VCaP (cell line): Measurements from ENCODE around the gene ARID2.

Source experiments
- H3K27ac ChIP-seq: fragments of 450-650 bp; 2 replicates; pipeline ENCODE4 v1.5.1; 2017
- CTCF ChIP-seq: fragments of 450-650 bp; conservative IDR thresholded peaks from 2 replicates; pipeline ENCODE4 v1.5.1; 2017; ENCODE audit warnings: mild to moderate bottlenecking, moderate library complexity

ARID2 gene

DNA sequence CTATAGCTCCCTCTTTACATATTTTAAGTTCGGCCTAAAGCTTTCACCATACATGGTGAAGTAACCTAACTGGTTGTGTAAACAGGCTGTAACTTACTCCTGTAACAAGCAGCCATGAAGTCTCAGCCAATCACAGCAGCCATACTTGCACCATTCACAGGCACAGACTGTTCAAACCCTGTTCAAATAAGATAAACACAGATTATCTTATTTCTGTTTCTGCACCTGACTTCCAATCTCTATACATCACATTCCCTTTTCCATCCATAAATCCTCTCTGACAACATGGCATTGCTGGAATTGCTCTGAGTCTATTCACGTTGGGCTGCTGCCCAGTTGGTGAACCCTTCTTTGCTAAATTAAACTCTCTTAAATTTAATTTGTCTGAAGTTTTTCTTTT, 34.5 kb upstream of the ARID2 start:
- TF ChIP-seq CTCF, result no peak
- H3K27ac ChIP-seq, result no peak overlapping the region

- no peak for TF ChIP-seq CTCF
- H3K27ac ChIP-seq, result no peak overlapping the region
Measured at GRCh38 chr12:45695606-45696005, 33.9 kb upstream of the ARID2 start.

GRCh38 chr12:45696049-45696448, 33.5 kb upstream of the ARID2 start:
- no peak for TF ChIP-seq CTCF
- no peak overlapping the region for H3K27ac ChIP-seq

GRCh38 chr12:45697371-45697770, 32.1 kb upstream of the ARID2 start:
- H3K27ac ChIP-seq, result no peak overlapping the region
- no peak for TF ChIP-seq CTCF

- TF ChIP-seq CTCF, result no peak
- no peak overlapping the region for H3K27ac ChIP-seq
Measured at GRCh38 chr12:45701296-45701695, 28.2 kb upstream of the ARID2 start.

GRCh38 chr12:45703942-45704341, 25.6 kb upstream of the ARID2 start:
- no peak for TF ChIP-seq CTCF
- H3K27ac ChIP-seq, result no peak overlapping the region

GRCh38 chr12:45704968-45705367, 24.5 kb upstream of the ARID2 start:
- no peak overlapping the region for H3K27ac ChIP-seq
- TF ChIP-seq CTCF, result no peak

DNA sequence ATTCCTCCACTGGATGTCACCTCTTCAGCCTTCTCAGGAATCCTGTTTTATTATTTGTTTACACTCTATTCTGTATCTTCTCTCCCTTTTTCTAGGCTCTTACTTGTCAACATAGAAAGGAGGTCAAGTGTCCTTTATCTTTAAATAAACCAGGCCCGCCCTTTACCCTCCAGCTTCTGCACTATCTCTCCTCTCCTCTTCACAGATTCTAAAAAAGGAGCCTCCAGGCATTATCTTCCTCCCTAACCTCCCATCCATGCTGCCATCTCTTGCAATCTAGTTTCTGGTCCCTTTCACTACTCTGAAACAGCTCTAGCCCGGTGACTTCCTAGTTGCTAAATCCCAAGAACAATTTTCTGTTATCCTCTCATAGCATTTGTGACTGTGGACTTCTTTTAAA, 24.1 kb upstream of the ARID2 start:
- no peak overlapping the region for H3K27ac ChIP-seq
- no peak for TF ChIP-seq CTCF
